Right ventricle myocardium inferior (tissue), 1 donor: ENCODE results near the gene MORF4L1. TPM values are rescaled to one million over a fixed set of nuclear protein-coding genes. Genes with fewer than 3 reads are reported as not detected.
"Not testable (repeated sequence)": the region's sequence is repeated elsewhere in the genome, so short reads cannot be mapped to it uniquely, and the experiment has no call there.

ENCODE experiments used
- ATAC-seq: fragments of 200-7000 bp; cut with Tn5 transposase; one replicate; pipeline ENCODE4 v1.9.1; 2020; ENCODE audit warnings: mild to moderate bottlenecking, moderate library complexity
- DNase-seq: peaks from one replicate; pipeline ENCODE4 v3.0.0; 2021; ENCODE audit errors: missing footprints
- intact Hi-C: fragments of 100-400 bp; cut with DNase I; formaldehyde crosslinking; loops from one replicate; pipeline ENCODE4 v1.11.0; 2022
- total RNA-seq: library from RNA; stranded (reverse); fragmentation: NEBNext Ultra II Directional; extraction: Animal tissue kit (Norgen Biotek cat#: 25700); gene quantifications from one replicate; pipeline ENCODE4 v1.2.1, GENCODE V29; 2021
- donor health status: DM: no; HTN: yes; CAD: no; lungs with severe emphysema.

The MORF4L1 gene
- total RNA-seq, 1 donor from 2014 or later, result 333 TPM

- intact Hi-C loops, result no loop called here
- no peak for DNase-seq
- no peak for ATAC-seq
Measured at GRCh38 chr15:78853500-78853899, 19.2 kb upstream of the MORF4L1 start.

- ATAC-seq, result no peak
- intact Hi-C loops, result no loop called here
- DNase-seq, result no peak
Measured at GRCh38 chr15:78854833-78855372, 17.8 kb upstream of the MORF4L1 start.

GRCh38 chr15:78855746-78856145 is 16.9 kb upstream of the MORF4L1 start:
- ATAC-seq (no peak), DNase-seq (no peak)
- intact Hi-C loops, result no loop called here

GRCh38 chr15:78859971-78860719 is 12.5 kb upstream of the MORF4L1 start:
- ATAC-seq (peak; percentile 92), DNase-seq (peak; percentile 79)
- intact Hi-C loops, result no loop called here

GRCh38 chr15:78865585-78865984 is 7.1 kb upstream of the MORF4L1 start:
- ATAC-seq, DNase-seq, intact Hi-C loops: not testable (repeated sequence)

GRCh38 chr15:78866031-78866430 is 6.7 kb upstream of the MORF4L1 start:
- ATAC-seq, intact Hi-C loops, DNase-seq: not testable (repeated sequence)

GRCh38 chr15:78866803-78867202 is 5.9 kb upstream of the MORF4L1 start:
- intact Hi-C loops, result no loop called here
- DNase-seq, result no peak
- ATAC-seq, result no peak

- ATAC-seq, result no peak
- intact Hi-C loops, result no loop called here
Measured at GRCh38 chr15:78868366-78868765, 4.3 kb upstream of the MORF4L1 start.

GRCh38 chr15:78871483-78872127 is 1.1 kb upstream of the MORF4L1 start:
- not testable (repeated sequence) for ATAC-seq, DNase-seq
- intact Hi-C loops, result loop anchor here (5.0 kb wide), 1 partner anchor 59 kb away; the partner anchor contains the start of gene ADAMTS7

More at GRCh38 chr15:78868366-78868765, 4.3 kb upstream of the MORF4L1 start:
- DNase-seq, result no peak

GRCh38 chr15:78872972-78873792 is 492 bp downstream of the MORF4L1 start:
- peak; percentile 95 for DNase-seq
- intact Hi-C loops, result loop anchor here (5.0 kb wide), 1 partner anchor 61 kb away; the partner anchor contains the start of gene ADAMTS7
- peak; percentile 82 for ATAC-seq

GRCh38 chr15:78873793-78874765 is 1.4 kb downstream of the MORF4L1 start:
- ATAC-seq, result no peak
- DNase-seq, result no peak
- intact Hi-C loops, result loop anchor here (2.0 to 5.0 kb wide), 2 partner anchors 62 to 117 kb away; partner anchors contain the start of gene ADAMTS7

GRCh38 chr15:78875107-78875914 is 2.6 kb downstream of the MORF4L1 start:
- ATAC-seq (no peak), DNase-seq (no peak)
- intact Hi-C loops, result loop anchor here (2.0 kb wide), 1 partner anchor 119 kb away; no protein-coding TSS in a partner anchor

- intact Hi-C loops, ATAC-seq, DNase-seq: not testable (repeated sequence)
Measured at GRCh38 chr15:78876954-78877353, 4.3 kb downstream of the MORF4L1 start.

- DNase-seq (no peak), ATAC-seq (no peak)
- intact Hi-C loops, result no loop called here
Measured at GRCh38 chr15:78878356-78878755, 5.7 kb downstream of the MORF4L1 start.

GRCh38 chr15:78879517-78880241 is 7.0 kb downstream of the MORF4L1 start:
- DNase-seq (no peak), ATAC-seq (no peak)
- intact Hi-C loops, result no loop called here

GRCh38 chr15:78880242-78880533 is 7.5 kb downstream of the MORF4L1 start:
- no peak for DNase-seq
- no peak for ATAC-seq
- intact Hi-C loops, result no loop called here
